Measurements from ENCODE around the gene SERGEF. TPM values are rescaled to one million over a fixed set of nuclear protein-coding genes. Genes with fewer than 3 reads are reported as not detected.

SERGEF gene
- total and polyA plus RNA-seq, 10 of the 15 experiments (the other 5 are each of a cell fraction or from before 2014, with no cell fraction given) = 14.6 to 27.8 (median 22.4) TPM

DNA sequence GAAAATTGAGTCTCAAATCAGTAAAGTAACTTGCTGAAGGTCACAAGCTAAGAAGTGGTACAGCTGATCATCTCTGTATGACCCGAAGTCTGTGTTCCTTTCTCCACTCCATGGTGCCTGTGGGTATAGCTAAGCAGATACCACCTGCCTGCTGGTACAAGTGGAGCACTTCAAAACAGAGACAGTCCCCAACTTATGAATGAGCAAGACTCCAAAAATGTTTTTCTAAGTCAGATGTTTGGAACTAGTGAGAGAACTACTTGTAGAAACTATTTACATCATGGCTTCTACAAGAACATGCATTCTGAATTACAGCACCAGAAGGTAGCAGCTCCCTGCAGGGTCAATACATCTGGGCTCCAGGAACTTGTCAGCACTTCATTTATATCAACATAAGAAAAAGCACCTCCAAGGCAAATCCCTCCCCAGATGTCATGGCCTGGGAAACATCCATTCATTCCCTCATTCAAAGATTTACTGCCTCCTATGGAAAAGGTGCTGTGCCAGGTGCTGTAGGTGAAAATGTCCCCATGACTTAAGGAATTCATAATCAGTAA is 94.7 kb downstream of the SERGEF start:
- Histone ChIP-seq H3K9ac (ENCODE audit: control insufficient read depth, insufficient read depth, low read length) (no peak overlapping the region), H3K27me3 (replicated peaks in 1 of 2; ENCODE audit: control insufficient read depth in 2 of 2, insufficient read depth in 2 of 2, low read length in 1 of 2) (no peaks in the 10 kb centered on the region), H3K4me1 (ENCODE audit: control insufficient read depth, insufficient read depth, low read length) (no peaks in the 10 kb centered on the region; the same call in 1 of the 2 replicates), H3K9me3 (replicated peaks; ENCODE audit: control insufficient read depth, insufficient read depth, low read length) (no peaks in the 10 kb centered on the region), H2AFZ (ENCODE audit: control insufficient read depth, low read depth, low read length) (no peak overlapping the region), H3K27ac (ENCODE audit: control insufficient read depth, insufficient read depth) (no peak overlapping the region), H4K20me1 (ENCODE audit: control insufficient read depth, insufficient read depth) (no peaks in the 10 kb centered on the region), H3K36me3 (ENCODE audit: control insufficient read depth in 2 of 2, insufficient read depth in 2 of 2, low read length in 1 of 2) (peaks cover 0 to 4% of the 10 kb centered on the region in 2 experiments; a peak in 3 of 4 replicates), H3K79me2 (ENCODE audit: control insufficient read depth, insufficient read depth, low read length) (no peaks in the 10 kb centered on the region), H3K4me3 (no peak overlapping the region), H3K4me2 (ENCODE audit: control insufficient read depth, insufficient read depth) (no peak overlapping the region)
- FAIRE-seq = no peak
- in situ Hi-C loops (cut with MboI) = no loop called here
- ChIA-PET SMC1A (ENCODE audit: uncharacterized antibody, unreplicated experiment) (no interaction called here), POLR2A (no interaction called here), RAD21 (ENCODE audit: unreplicated experiment) (no interaction called here), CTCF (no interaction called here)
- no peak for DNase-seq (ENCODE audit: low read depth, low spot score)
- ATAC-seq = no peak
- WGBS (ENCODE audit: insufficient coverage, insufficient replicate concordance, low lambda C conversion rate, missing lambda C conversion rate) = 67% methylated on average over 1 of the region's 1 CpG
- no TSS peak for BruUV-seq (replicated peaks)
- intact Hi-C loops (cut with micrococcal nuclease; ENCODE audit: unreplicated experiment) = no loop called here
- TF ChIP-seq EGR1 (IDR thresholded peaks at IDR 0.05; ENCODE audit: borderline replicate concordance in 1 of 2, low read depth in 2 of 2, low read length in 2 of 2) = no peak
- TF ChIP-seq KDM1A (IDR thresholded peaks at IDR 0.05; ENCODE audit: borderline replicate concordance) = no peak
- no peak for TF ChIP-seq BCL11A (IDR thresholded peaks at IDR 0.05; ENCODE audit: low read depth, low read length)
- no peak for TF ChIP-seq BHLHE40 (IDR thresholded peaks at IDR 0.05; ENCODE audit: borderline replicate concordance in 1 of 2, low read depth in 2 of 2, low read length in 1 of 2)
- TF ChIP-seq CREM (IDR thresholded peaks at IDR 0.05; ENCODE audit: low read depth) = no peak

DNA sequence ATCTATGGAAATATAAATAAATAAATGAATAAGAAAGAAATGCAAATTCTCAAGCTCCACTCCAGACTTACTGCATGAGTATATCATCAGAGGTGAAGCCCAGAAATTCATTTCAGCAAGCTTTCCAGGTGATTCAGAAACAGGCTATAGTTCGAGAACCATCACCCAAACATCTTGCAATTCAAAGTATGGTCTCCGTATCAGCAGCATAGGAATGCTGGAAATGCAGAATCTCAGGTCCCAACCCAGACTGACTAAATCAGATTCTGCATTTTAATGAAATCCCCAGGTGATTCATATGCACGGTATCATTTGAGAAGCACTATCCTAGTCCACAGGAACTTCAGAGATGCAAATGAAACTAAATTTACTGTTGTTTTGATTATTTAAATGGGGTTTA is 95.3 kb downstream of the SERGEF start:
- peaks cover 0 to 4% of the 10 kb centered on the region in 2 experiments; a peak in 3 of 4 replicates for H3K36me3 ChIP-seq (ENCODE audit: control insufficient read depth in 2 of 2, insufficient read depth in 2 of 2, low read length in 1 of 2)
- no TSS peak for BruUV-seq (replicated peaks)
- in situ Hi-C loops (cut with MboI) = no loop called here
- DNase-seq (ENCODE audit: low read depth, low spot score) (no peak), ATAC-seq (no peak), FAIRE-seq (no peak)
- 72% methylated on average over 3 of the region's 3 CpGs for WGBS (ENCODE audit: insufficient coverage, insufficient replicate concordance, low lambda C conversion rate, missing lambda C conversion rate)
- no peak overlapping the region for H3K4me2 ChIP-seq (ENCODE audit: control insufficient read depth, insufficient read depth)
- H2AFZ ChIP-seq (ENCODE audit: control insufficient read depth, low read depth, low read length) = no peak overlapping the region
- no peaks in the 10 kb centered on the region for H3K79me2 ChIP-seq (ENCODE audit: control insufficient read depth, insufficient read depth, low read length)
- H3K27me3 ChIP-seq (replicated peaks in 1 of 2; ENCODE audit: control insufficient read depth in 2 of 2, insufficient read depth in 2 of 2, low read length in 1 of 2) = no peaks in the 10 kb centered on the region
- ChIA-PET CTCF (no interaction called here), SMC1A (ENCODE audit: uncharacterized antibody, unreplicated experiment) (no interaction called here), RAD21 (ENCODE audit: unreplicated experiment) (no interaction called here), POLR2A (no interaction called here)
- H4K20me1 ChIP-seq (ENCODE audit: control insufficient read depth, insufficient read depth) = no peaks in the 10 kb centered on the region
- no peak overlapping the region for H3K9ac ChIP-seq (ENCODE audit: control insufficient read depth, insufficient read depth, low read length)
- H3K4me3 ChIP-seq = no peak overlapping the region
- intact Hi-C loops (cut with micrococcal nuclease; ENCODE audit: unreplicated experiment) = no loop called here
- TF ChIP-seq, protein P1, sequence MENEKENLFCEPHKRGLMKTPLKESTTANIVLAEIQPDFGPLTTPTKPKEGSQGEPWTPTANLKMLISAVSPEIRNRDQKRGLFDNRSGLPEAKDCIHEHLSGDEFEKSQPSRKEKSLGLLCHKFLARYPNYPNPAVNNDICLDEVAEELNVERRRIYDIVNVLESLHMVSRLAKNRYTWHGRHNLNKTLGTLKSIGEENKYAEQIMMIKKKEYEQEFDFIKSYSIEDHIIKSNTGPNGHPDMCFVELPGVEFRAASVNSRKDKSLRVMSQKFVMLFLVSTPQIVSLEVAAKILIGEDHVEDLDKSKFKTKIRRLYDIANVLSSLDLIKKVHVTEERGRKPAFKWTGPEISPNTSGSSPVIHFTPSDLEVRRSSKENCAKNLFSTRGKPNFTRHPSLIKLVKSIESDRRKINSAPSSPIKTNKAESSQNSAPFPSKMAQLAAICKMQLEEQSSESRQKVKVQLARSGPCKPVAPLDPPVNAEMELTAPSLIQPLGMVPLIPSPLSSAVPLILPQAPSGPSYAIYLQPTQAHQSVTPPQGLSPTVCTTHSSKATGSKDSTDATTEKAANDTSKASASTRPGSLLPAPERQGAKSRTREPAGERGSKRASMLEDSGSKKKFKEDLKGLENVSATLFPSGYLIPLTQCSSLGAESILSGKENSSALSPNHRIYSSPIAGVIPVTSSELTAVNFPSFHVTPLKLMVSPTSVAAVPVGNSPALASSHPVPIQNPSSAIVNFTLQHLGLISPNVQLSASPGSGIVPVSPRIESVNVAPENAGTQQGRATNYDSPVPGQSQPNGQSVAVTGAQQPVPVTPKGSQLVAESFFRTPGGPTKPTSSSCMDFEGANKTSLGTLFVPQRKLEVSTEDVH (IDR thresholded peaks at IDR 0.05; ENCODE audit: low read depth, partially characterized antibody) = no peak
- TF ChIP-seq GABPA (IDR thresholded peaks at IDR 0.05; ENCODE audit: low read depth) = no peak
- TF ChIP-seq KAT2A (conservative IDR thresholded peaks at IDR 0.05; ENCODE audit: control insufficient read depth, low read depth, low read length) = no peak
- TF ChIP-seq TBL1XR1 (IDR thresholded peaks at IDR 0.05; ENCODE audit: low read depth, low read length) = no peak
- H3K4me1 ChIP-seq (ENCODE audit: control insufficient read depth, insufficient read depth, low read length) = no peaks in the 10 kb centered on the region; the same call in 1 of the 2 replicates
- H3K27ac ChIP-seq (ENCODE audit: control insufficient read depth, insufficient read depth) = no peak overlapping the region
- H3K9me3 ChIP-seq (replicated peaks; ENCODE audit: control insufficient read depth, insufficient read depth, low read length) = no peaks in the 10 kb centered on the region
